Ascending aorta (tissue), 2 donors: Measurements from ENCODE around the gene VOPP1. TPM values are rescaled to one million over a fixed set of nuclear protein-coding genes. Genes with fewer than 3 reads are reported as not detected.

Source experiments
- DNase-seq, 2 donors: peaks; one replicate each; pipeline ENCODE4 v3.0.0-alpha.2; 2019; ENCODE audit warnings: low spot score in 2 of 2
- H3K27ac ChIP-seq, 2 donors: fragments of 200-600 bp; sonication (generic); one replicate each; pipeline ENCODE4 v1.5.1; 2016 to 2017; ENCODE audit warnings: mild to moderate bottlenecking in 1 of 2
- H3K27me3 ChIP-seq: fragments of 200-600 bp; sonication (generic); one replicate; pipeline ENCODE4 v1.5.1; 2017
- H3K36me3 ChIP-seq, 2 donors: fragments of 200-600 bp; sonication (generic); one replicate each; pipeline ENCODE4 v1.5.1; 2016
- H3K4me1 ChIP-seq, 2 donors: fragments of 200-600 bp; sonication (generic); one replicate each; pipeline ENCODE4 v1.5.1; 2016 to 2017; ENCODE audit warnings: mild to moderate bottlenecking in 1 of 2
- H3K4me3 ChIP-seq, 2 donors: fragments of 200-600 bp; sonication (generic); one replicate each; pipeline ENCODE4 v1.5.1; 2016 to 2017; ENCODE audit warnings: mild to moderate bottlenecking in 1 of 2
- H3K9me3 ChIP-seq, 2 donors: fragments of 200-600 bp; sonication (generic); one replicate each; pipeline ENCODE4 v1.5.1; 2016
- intact Hi-C: fragments of 100-400 bp; cut with DNase I; formaldehyde crosslinking; loops from one replicate; pipeline ENCODE4 v1.15.1; 2023
- total RNA-seq: library from RNA; depleted of rRNA; stranded (reverse); fragments of >200 nt; gene quantifications from one replicate; pipeline ENCODE4 v1.1.0, GENCODE V29; 2016
- TF ChIP-seq, protein P1 (sequence below), 3 experiments: fragments of 200-600 bp in 2 of 3; fragments of 450-650 bp in 1 of 3; sonication (generic) in 2 of 3; IDR thresholded peaks; one replicate each; pipeline ENCODE4 v1.5.1; 2016 to 2019; ENCODE audit warnings: antibody characterized with exemption in 3 of 3, mild to moderate bottlenecking in 1 of 3, moderate library complexity in 1 of 3

Gene VOPP1
- total RNA-seq, 1 donor from 2014 or later: 78.8 TPM

DNA sequence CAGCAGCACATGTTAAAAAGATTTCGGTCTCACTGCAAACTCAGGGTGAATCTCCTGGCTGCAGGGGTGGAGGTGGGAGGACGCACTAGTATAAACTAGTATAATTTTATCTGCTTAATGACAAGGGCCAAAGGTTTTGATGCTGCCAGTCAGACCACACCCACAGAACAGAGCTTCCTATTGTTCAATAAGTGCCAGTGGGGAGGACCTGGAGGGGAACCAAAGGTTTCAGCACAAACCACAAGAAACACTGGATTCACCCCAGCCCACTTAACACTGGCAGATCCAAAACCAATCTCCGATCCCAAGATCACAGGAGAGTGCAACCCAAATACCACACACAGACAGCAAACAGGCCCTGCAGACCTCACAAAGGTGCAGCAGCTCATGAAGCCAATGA, 6.6 kb downstream of the VOPP1 start:
- H3K4me3 ChIP-seq: no peak overlapping the region
- H3K4me1 ChIP-seq: peaks cover 0 to 29% of the 10 kb centered on the region in 2 donors
- H3K9me3 ChIP-seq: no peaks in the 10 kb centered on the region
- TF ChIP-seq, protein P1, sequence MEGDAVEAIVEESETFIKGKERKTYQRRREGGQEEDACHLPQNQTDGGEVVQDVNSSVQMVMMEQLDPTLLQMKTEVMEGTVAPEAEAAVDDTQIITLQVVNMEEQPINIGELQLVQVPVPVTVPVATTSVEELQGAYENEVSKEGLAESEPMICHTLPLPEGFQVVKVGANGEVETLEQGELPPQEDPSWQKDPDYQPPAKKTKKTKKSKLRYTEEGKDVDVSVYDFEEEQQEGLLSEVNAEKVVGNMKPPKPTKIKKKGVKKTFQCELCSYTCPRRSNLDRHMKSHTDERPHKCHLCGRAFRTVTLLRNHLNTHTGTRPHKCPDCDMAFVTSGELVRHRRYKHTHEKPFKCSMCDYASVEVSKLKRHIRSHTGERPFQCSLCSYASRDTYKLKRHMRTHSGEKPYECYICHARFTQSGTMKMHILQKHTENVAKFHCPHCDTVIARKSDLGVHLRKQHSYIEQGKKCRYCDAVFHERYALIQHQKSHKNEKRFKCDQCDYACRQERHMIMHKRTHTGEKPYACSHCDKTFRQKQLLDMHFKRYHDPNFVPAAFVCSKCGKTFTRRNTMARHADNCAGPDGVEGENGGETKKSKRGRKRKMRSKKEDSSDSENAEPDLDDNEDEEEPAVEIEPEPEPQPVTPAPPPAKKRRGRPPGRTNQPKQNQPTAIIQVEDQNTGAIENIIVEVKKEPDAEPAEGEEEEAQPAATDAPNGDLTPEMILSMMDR (IDR thresholded peaks at IDR 0.05): no peak
- intact Hi-C loops: no loop called here
- no peaks in the 10 kb centered on the region for H3K27me3 ChIP-seq
- no peak overlapping the region for H3K27ac ChIP-seq
- H3K36me3 ChIP-seq: no peaks in the 10 kb centered on the region
- DNase-seq: no peak

DNA sequence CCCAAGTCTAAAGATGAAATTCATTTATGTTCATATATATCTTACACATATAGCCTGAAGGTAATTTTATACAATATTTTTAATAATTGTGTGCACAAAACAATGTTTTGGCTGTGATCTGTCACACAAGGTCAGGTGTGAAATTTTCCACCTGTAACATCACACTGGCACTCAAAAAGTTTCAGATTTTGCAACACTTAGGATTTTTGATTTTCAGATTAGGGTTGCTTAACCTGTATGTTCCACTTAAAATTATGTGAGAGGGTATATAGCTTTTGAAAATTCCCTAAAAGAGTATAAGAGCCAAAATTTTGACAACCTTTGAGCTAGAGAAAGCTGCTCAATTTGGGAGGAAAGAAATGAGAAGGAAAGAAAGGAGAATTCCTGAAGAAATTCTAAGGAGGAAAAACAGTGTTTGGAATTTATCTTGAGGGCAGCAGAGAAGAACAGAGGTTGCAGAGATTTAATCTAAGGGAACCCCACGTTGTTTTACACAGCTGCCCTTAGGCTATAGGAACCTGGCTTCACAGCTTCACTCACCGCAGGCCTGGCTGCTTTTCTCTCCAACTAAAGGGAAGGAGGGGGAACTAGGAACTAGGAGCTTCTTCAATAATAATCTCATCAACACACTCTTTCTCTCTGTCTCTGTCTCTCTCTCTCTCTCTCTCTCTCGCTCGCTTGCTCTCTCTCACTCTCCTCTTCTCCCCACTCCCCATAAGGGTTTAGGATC, 8.5 kb downstream of the VOPP1 start:
- Histone ChIP-seq H3K9me3 (no peaks in the 10 kb centered on the region), H3K27ac (no peak overlapping the region), H3K27me3 (no peaks in the 10 kb centered on the region), H3K4me1 (peaks cover 0 to 12% of the 10 kb centered on the region in 2 donors), H3K4me3 (no peak overlapping the region), H3K36me3 (no peaks in the 10 kb centered on the region)
- no peak for DNase-seq
- intact Hi-C loops: no loop called here
- TF ChIP-seq, protein P1 (IDR thresholded peaks at IDR 0.05): no peak

DNA sequence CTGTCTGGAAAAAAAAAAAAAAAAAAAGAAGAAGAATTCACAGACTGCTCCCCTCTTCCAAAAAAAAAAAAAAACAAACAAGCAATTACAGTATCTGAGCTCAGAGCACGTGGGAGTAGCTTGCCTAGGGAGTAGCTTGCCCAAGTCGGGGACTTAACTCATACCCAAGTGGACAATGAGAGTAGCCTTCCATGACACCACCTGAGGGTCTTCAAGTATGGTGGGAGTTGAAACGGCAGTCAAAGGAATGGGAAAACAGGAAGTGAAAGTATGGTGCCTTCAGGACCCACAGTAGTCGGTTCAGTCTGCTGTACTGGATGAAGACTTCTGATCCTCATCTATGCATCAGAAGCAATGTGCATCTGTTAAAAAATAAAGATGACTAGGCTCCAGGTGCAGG, 10.6 kb downstream of the VOPP1 start:
- intact Hi-C loops: no loop called here
- Histone ChIP-seq H3K36me3 (no peaks in the 10 kb centered on the region), H3K27ac (no peak overlapping the region), H3K9me3 (no peaks in the 10 kb centered on the region), H3K4me3 (no peak overlapping the region), H3K27me3 (no peaks in the 10 kb centered on the region), H3K4me1 (peaks cover 0 to 5% of the 10 kb centered on the region in 2 donors)
- TF ChIP-seq, protein P1 (IDR thresholded peaks at IDR 0.05): no peak
- DNase-seq: no peak

DNA sequence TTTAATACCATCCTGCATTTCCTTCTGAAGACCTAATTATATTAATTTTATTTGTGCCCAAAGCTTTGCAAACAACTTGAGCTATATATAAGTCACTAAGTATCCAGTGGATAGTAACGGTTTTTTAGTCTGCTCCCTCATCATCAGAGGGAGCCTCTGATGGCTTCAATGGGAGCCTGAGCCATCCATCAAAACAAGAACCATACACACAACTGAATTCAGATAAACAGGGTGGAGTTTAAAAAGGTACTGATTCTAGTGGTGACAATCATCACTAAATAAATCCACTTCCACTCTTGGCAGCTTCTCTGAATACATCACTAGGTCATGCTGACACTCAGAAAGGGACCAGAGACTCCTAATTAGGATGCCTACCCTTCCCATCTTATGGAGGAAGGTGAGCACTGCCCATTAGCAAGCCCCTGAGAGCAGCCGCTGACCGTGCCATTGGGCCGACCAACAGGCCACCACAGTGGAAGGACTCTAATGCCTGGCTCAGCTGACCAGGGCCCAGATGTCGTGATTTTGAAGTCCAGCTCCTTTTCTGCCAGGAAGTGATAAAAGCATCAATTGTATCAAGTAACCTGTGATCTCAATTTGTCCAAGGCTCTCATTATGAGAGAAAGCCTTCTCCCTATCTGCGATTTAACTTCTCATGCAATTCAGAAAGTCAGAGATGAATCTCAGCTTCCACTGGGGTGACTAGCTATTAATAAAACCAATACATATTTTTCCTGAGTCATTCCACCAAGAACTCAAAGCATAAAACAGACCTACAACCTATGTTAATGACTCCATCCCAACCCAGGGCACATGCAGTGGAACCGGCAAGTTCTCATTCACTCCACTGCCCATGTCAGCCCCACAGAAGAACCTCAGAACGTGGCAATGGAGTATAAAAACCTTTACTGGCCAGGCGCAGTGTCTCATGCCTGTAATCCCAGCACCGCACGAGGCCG, 13.1 kb downstream of the VOPP1 start:
- Histone ChIP-seq H3K9me3 (no peaks in the 10 kb centered on the region), H3K27me3 (no peaks in the 10 kb centered on the region), H3K4me3 (no peak overlapping the region), H3K4me1 (peaks cover 0 to 2% of the 10 kb centered on the region in 2 donors), H3K36me3 (peaks cover 0 to 3% of the 10 kb centered on the region in 2 donors), H3K27ac (no peak overlapping the region)
- intact Hi-C loops: no loop called here
- TF ChIP-seq, protein P1 (IDR thresholded peaks at IDR 0.05): no peak
- no peak for DNase-seq

DNA sequence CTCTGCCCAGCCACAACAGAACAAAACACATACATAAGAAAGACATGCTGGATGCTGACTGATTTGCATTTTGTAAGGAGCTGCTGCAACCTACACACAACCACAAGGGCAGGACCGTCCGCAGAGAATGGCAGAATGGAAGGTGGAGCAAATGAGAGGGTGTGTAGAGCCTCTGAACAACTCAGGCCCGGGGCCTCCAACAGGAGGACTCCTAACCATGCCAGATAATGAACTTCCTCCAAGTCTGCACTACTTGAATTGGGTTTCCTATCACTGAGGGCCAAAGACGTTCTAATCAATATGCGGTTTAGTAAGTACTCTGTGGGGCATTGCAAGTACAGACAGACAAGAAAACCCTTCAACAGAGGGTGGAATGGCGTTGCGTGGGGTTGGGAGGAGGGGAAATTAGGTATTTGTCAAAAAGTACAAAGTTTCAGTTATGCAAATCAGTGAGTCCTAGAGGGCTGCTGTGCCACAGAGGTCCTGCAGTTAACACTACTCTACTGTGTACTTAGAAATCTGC, 14.6 kb downstream of the VOPP1 start:
- H3K36me3 ChIP-seq: peaks cover 0 to 3% of the 10 kb centered on the region in 2 donors
- no peak overlapping the region for H3K4me3 ChIP-seq
- no peaks in the 10 kb centered on the region for H3K9me3 ChIP-seq
- no peak overlapping the region for H3K27ac ChIP-seq
- intact Hi-C loops: no loop called here
- H3K4me1 ChIP-seq: peaks cover 0 to 10% of the 10 kb centered on the region in 2 donors
- no peaks in the 10 kb centered on the region for H3K27me3 ChIP-seq
- DNase-seq: no peak
- TF ChIP-seq, protein P1 (IDR thresholded peaks at IDR 0.05): no peak
